ENCODE measurements around the gene TVP23C.

- TF ChIP-seq L3MBTL2 (conservative IDR thresholded peaks at IDR 0.05) = no peak
- no peak for TF ChIP-seq SP1 (IDR thresholded peaks at IDR 0.05)
- TF ChIP-seq FOXM1 (IDR thresholded peaks at IDR 0.05; ENCODE audit: borderline replicate concordance) = no peak
- TF ChIP-seq FOXK2 (IDR thresholded peaks at IDR 0.05) = no peak
- no peak for TF ChIP-seq ELF4 (IDR thresholded peaks at IDR 0.05)
- TF ChIP-seq BHLHE40 (IDR thresholded peaks at IDR 0.05; ENCODE audit: borderline replicate concordance) = no peak
- TF ChIP-seq HDGF (IDR thresholded peaks at IDR 0.05; ENCODE audit: borderline replicate concordance) = no peak
- TF ChIP-seq ZNF384 (IDR thresholded peaks at IDR 0.05) = no peak
- no peak for TF ChIP-seq TARDBP (IDR thresholded peaks at IDR 0.05)
- no peak for TF ChIP-seq FOXA1 (IDR thresholded peaks at IDR 0.05)
- TF ChIP-seq, protein P1, sequence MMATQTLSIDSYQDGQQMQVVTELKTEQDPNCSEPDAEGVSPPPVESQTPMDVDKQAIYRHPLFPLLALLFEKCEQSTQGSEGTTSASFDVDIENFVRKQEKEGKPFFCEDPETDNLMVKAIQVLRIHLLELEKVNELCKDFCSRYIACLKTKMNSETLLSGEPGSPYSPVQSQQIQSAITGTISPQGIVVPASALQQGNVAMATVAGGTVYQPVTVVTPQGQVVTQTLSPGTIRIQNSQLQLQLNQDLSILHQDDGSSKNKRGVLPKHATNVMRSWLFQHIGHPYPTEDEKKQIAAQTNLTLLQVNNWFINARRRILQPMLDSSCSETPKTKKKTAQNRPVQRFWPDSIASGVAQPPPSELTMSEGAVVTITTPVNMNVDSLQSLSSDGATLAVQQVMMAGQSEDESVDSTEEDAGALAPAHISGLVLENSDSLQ (IDR thresholded peaks at IDR 0.05) = no peak
These were observed 47.1 kb downstream of the TVP23C start for GRCh38 chr17:15516150-15516549.

Measured in HEK293T (cell line).